ENCODE results near the gene KIF26B.

KIF26B gene

DNA sequence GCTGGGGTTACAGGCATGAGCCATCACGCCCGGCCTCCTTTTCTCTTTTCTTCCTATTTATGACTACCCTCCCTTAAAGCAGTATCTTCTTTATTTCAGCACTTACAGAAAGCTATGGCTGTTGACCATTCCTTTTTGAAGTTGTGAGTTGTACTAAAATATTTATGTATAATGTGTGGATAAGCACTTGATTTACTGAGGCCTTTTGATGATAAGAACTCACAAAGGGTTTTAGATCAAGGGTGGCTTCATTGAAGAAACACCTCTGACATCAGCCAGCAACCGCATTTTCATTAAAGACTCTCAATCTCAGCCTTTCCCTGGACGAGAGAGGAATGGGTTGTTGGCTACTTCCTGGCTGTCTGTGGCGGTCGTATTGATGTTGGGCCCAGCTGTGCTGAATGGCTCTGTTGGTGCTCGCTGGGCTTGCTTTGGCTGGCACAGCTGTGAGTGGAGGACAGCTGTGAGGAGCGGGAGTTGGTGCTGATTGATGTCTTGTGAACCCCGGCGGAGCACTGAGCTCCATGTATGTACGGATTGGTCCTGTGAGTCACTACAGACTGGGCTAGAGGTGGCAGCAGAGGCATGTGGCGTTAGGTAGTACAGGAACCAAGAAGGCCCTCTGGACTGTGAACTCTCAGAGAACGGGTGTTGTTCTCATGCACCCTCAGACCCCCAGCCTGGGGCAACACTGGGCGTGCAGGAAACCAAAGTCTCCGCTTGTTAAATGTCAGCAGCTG is 208.8 kb downstream of the KIF26B start:
- H4K20me1 ChIP-seq (ENCODE audit: low read depth, low read length) = no peaks in the 10 kb centered on the region
- no peaks in the 10 kb centered on the region for H3K27me3 ChIP-seq (ENCODE audit: low read length)
- H3K9me3 ChIP-seq (ENCODE audit: insufficient read depth, low read length) = no peaks in the 10 kb centered on the region
- H3K36me3 ChIP-seq (ENCODE audit: low read length) = no peaks in the 10 kb centered on the region
- no peak overlapping the region for H2AFZ ChIP-seq (ENCODE audit: low read depth, low read length, severe bottlenecking)
- H3K79me2 ChIP-seq (ENCODE audit: insufficient read depth, low read length) = no peaks in the 10 kb centered on the region
- TF ChIP-seq CTCF (IDR thresholded peaks at IDR 0.05; ENCODE audit: insufficient read depth, low read length, poor library complexity, severe bottlenecking) = no peak
- TF ChIP-seq EZH2phosphoT487 (conservative IDR thresholded peaks at IDR 0.05; ENCODE audit: low read length) = no peak
- H3F3A ChIP-seq (ENCODE audit: insufficient read depth) = no peaks in the 10 kb centered on the region
- no peak overlapping the region for H3K9ac ChIP-seq (ENCODE audit: low read length)
- no peaks in the 10 kb centered on the region for H3K9me2 ChIP-seq (replicated peaks; ENCODE audit: insufficient read depth, low read length)
- no peak overlapping the region for H3K4me3 ChIP-seq (ENCODE audit: insufficient read depth, low read length, poor library complexity, severe bottlenecking)
- H3K27ac ChIP-seq (ENCODE audit: low read depth, low read length) = no peak overlapping the region
- no peak overlapping the region for H3K4me2 ChIP-seq (ENCODE audit: low read depth, low read length, poor library complexity, severe bottlenecking)

DNA sequence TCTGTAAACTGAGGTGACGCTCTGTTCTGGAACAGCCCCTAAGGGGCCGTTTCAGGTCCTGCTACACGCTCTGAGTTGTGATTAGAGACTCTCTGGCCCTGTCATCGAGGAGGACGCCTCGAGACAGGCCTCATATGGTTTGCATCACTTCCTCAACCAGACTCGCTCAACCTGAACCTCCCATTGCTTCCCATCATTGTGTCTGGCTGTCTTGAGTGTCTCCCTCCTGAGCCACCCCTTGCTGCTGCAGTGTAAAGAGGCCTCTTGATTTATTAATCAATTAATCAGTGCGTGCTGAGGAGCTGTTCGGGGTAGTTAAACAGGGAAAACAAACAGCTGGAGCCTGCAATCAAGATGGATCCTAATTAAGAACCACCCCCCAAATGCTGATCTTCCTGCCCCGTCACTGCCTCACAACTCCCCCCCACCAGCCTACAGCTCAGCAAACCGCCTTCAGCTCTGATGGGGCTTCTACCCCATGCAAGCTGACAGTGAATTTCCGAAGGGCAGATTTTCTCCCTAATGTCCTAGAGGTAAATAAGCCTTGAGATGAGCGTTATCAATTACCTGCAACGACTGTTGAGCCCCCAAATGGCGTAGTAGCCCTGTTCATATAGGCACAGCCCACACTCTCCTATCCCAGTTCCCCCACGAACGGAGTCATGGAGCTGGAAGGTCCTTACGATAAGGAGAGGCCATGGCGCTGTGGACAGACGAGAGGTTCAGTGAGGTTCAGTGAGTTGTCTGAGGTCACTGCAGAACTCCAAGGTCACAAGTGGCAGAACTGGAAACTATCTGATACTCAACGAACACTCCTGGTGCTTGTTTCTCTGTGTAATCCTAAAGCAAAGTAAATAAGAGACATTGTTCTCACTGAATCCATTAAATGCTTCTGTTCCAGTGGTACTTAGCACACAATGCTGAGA is 210.6 kb downstream of the KIF26B start:
- Histone ChIP-seq H3K27me3 (ENCODE audit: low read length) (no peaks in the 10 kb centered on the region), H3K9me3 (ENCODE audit: insufficient read depth, low read length) (no peaks in the 10 kb centered on the region), H3K9ac (ENCODE audit: low read length) (no peak overlapping the region), H3K27ac (ENCODE audit: low read depth, low read length) (no peak overlapping the region), H4K20me1 (ENCODE audit: low read depth, low read length) (no peaks in the 10 kb centered on the region), H3K4me2 (ENCODE audit: low read depth, low read length, poor library complexity, severe bottlenecking) (no peak overlapping the region), H3K4me3 (ENCODE audit: insufficient read depth, low read length, poor library complexity, severe bottlenecking) (no peak overlapping the region), H3K36me3 (ENCODE audit: low read length) (no peaks in the 10 kb centered on the region), H2AFZ (ENCODE audit: low read depth, low read length, severe bottlenecking) (no peak overlapping the region), H3K79me2 (ENCODE audit: insufficient read depth, low read length) (no peaks in the 10 kb centered on the region), H3F3A (ENCODE audit: insufficient read depth) (no peaks in the 10 kb centered on the region), H3K9me2 (replicated peaks; ENCODE audit: insufficient read depth, low read length) (no peaks in the 10 kb centered on the region)
- TF ChIP-seq CTCF (IDR thresholded peaks at IDR 0.05; ENCODE audit: insufficient read depth, low read length, poor library complexity, severe bottlenecking) = no peak

- Histone ChIP-seq H2AFZ (ENCODE audit: low read depth, low read length, severe bottlenecking) (no peak overlapping the region), H3K79me2 (ENCODE audit: insufficient read depth, low read length) (no peaks in the 10 kb centered on the region), H3K36me3 (ENCODE audit: low read length) (no peaks in the 10 kb centered on the region), H3K9me3 (ENCODE audit: insufficient read depth, low read length) (no peaks in the 10 kb centered on the region), H3K4me2 (ENCODE audit: low read depth, low read length, poor library complexity, severe bottlenecking) (no peak overlapping the region), H4K20me1 (ENCODE audit: low read depth, low read length) (no peaks in the 10 kb centered on the region), H3K4me3 (ENCODE audit: insufficient read depth, low read length, poor library complexity, severe bottlenecking) (no peak overlapping the region), H3K27me3 (ENCODE audit: low read length) (no peaks in the 10 kb centered on the region), H3F3A (ENCODE audit: insufficient read depth) (no peaks in the 10 kb centered on the region), H3K9me2 (replicated peaks; ENCODE audit: insufficient read depth, low read length) (no peaks in the 10 kb centered on the region), H3K27ac (ENCODE audit: low read depth, low read length) (no peak overlapping the region), H3K9ac (ENCODE audit: low read length) (no peak overlapping the region)
- TF ChIP-seq CTCF (IDR thresholded peaks at IDR 0.05; ENCODE audit: insufficient read depth, low read length, poor library complexity, severe bottlenecking) (no peak), EZH2phosphoT487 (conservative IDR thresholded peaks at IDR 0.05; ENCODE audit: low read length) (no peak)
Observed at GRCh38 chr1:245366886-245367285, 212.1 kb downstream of the KIF26B start.

All from SU-DHL-6 (cell line).